Measurements from ENCODE around the gene GRIK2. TPM values are rescaled to one million over a fixed set of nuclear protein-coding genes. Genes with fewer than 3 reads are reported as not detected.

Gene GRIK2
- total RNA-seq, 1 experiment from 2014 or later, result 0.61 TPM

GRCh38 chr6:101484781-101485180 is 91.3 kb downstream of the GRIK2 start:
- no TSS peak for BruUV-seq (replicated peaks)
- Histone ChIP-seq H2AFZ (no peak overlapping the region), H3K9me3 (ENCODE audit: insufficient read depth, low read depth) (no peaks in the 10 kb centered on the region), H3K36me3 (ENCODE audit: low read depth) (no peaks in the 10 kb centered on the region), H3K4me2 (no peak overlapping the region), H3K27me3 (ENCODE audit: insufficient read depth, low read depth) (no peaks in the 10 kb centered on the region), H3K79me2 (ENCODE audit: low read depth) (no peaks in the 10 kb centered on the region), H3K9me2 (ENCODE audit: insufficient read depth) (no peaks in the 10 kb centered on the region), H4K20me1 (ENCODE audit: insufficient read depth) (no peaks in the 10 kb centered on the region), H3K4me1 (replicated peaks; ENCODE audit: insufficient read depth) (no peaks in the 10 kb centered on the region), H3K27ac (no peak overlapping the region), H3F3A (ENCODE audit: insufficient read depth, low read depth) (no peaks in the 10 kb centered on the region), H3K4me3 (no peak overlapping the region)
- ChIA-PET CTCF (no interaction called here), POLR2A (ENCODE audit: unreplicated experiment) (no interaction called here)
- DNase-seq, result no peak
- intact Hi-C loops (cut with micrococcal nuclease; ENCODE audit: unreplicated experiment), result no loop called here
- no peak for TF ChIP-seq EZH2 (IDR thresholded peaks at IDR 0.05; ENCODE audit: low read depth)
- TF ChIP-seq CTCF (conservative IDR thresholded peaks at IDR 0.05), result no peak

- Histone ChIP-seq H3K9me3 (ENCODE audit: insufficient read depth, low read depth) (no peaks in the 10 kb centered on the region), H3K4me1 (replicated peaks; ENCODE audit: insufficient read depth) (no peaks in the 10 kb centered on the region), H3F3A (ENCODE audit: insufficient read depth, low read depth) (no peaks in the 10 kb centered on the region), H3K27me3 (ENCODE audit: insufficient read depth, low read depth) (no peaks in the 10 kb centered on the region), H3K27ac (no peak overlapping the region), H2AFZ (no peak overlapping the region), H3K36me3 (ENCODE audit: low read depth) (no peaks in the 10 kb centered on the region), H3K4me3 (no peak overlapping the region), H3K79me2 (ENCODE audit: low read depth) (no peaks in the 10 kb centered on the region), H4K20me1 (ENCODE audit: insufficient read depth) (no peaks in the 10 kb centered on the region), H3K4me2 (no peak overlapping the region), H3K9me2 (ENCODE audit: insufficient read depth) (no peaks in the 10 kb centered on the region)
- no TSS peak for BruUV-seq (replicated peaks)
- TF ChIP-seq CTCF (conservative IDR thresholded peaks at IDR 0.05) (no peak), EZH2 (IDR thresholded peaks at IDR 0.05; ENCODE audit: low read depth) (no peak)
- ChIA-PET CTCF (interaction anchor here (0.6 kb wide), 1 partner anchor 1134 kb away, joined by 3 read pairs; no protein-coding TSS in a partner anchor), POLR2A (ENCODE audit: unreplicated experiment) (no interaction called here)
- intact Hi-C loops (cut with micrococcal nuclease; ENCODE audit: unreplicated experiment), result no loop called here
- DNase-seq, result no peak
Observed at GRCh38 chr6:101486124-101486523, 92.6 kb downstream of the GRIK2 start.

- ChIA-PET POLR2A (ENCODE audit: unreplicated experiment) (no interaction called here), CTCF (interaction anchor here (0.6 kb wide), 1 partner anchor 1133 kb away, joined by 3 read pairs; no protein-coding TSS in a partner anchor)
- BruUV-seq (replicated peaks), result no TSS peak
Observed at GRCh38 chr6:101486726-101487125, 93.2 kb downstream of the GRIK2 start.

More at GRCh38 chr6:101486726-101487125, 93.2 kb downstream of the GRIK2 start:
- H3K9me3 ChIP-seq (ENCODE audit: insufficient read depth, low read depth), result no peaks in the 10 kb centered on the region
- no peak for TF ChIP-seq CTCF (conservative IDR thresholded peaks at IDR 0.05)
- TF ChIP-seq EZH2 (IDR thresholded peaks at IDR 0.05; ENCODE audit: low read depth), result no peak
- no peaks in the 10 kb centered on the region for H3K79me2 ChIP-seq (ENCODE audit: low read depth)
- no peak overlapping the region for H3K4me3 ChIP-seq
- intact Hi-C loops (cut with micrococcal nuclease; ENCODE audit: unreplicated experiment), result no loop called here
- H3K27ac ChIP-seq, result no peak overlapping the region
- no peaks in the 10 kb centered on the region for H3K27me3 ChIP-seq (ENCODE audit: insufficient read depth, low read depth)
- no peak overlapping the region for H3K4me2 ChIP-seq
- H3K9me2 ChIP-seq (ENCODE audit: insufficient read depth), result no peaks in the 10 kb centered on the region
- no peaks in the 10 kb centered on the region for H3F3A ChIP-seq (ENCODE audit: insufficient read depth, low read depth)
- no peaks in the 10 kb centered on the region for H3K36me3 ChIP-seq (ENCODE audit: low read depth)
- H2AFZ ChIP-seq, result no peak overlapping the region
- no peaks in the 10 kb centered on the region for H3K4me1 ChIP-seq (replicated peaks; ENCODE audit: insufficient read depth)
- H4K20me1 ChIP-seq (ENCODE audit: insufficient read depth), result no peaks in the 10 kb centered on the region
- DNase-seq, result no peak

Data from PC-9 (cell line).